ENCODE results near the gene LSM12. TPM values are rescaled to one million over a fixed set of nuclear protein-coding genes. Genes with fewer than 3 reads are reported as not detected.

The LSM12 gene
- total RNA-seq, 1 experiment from 2014 or later = 128 TPM

DNA sequence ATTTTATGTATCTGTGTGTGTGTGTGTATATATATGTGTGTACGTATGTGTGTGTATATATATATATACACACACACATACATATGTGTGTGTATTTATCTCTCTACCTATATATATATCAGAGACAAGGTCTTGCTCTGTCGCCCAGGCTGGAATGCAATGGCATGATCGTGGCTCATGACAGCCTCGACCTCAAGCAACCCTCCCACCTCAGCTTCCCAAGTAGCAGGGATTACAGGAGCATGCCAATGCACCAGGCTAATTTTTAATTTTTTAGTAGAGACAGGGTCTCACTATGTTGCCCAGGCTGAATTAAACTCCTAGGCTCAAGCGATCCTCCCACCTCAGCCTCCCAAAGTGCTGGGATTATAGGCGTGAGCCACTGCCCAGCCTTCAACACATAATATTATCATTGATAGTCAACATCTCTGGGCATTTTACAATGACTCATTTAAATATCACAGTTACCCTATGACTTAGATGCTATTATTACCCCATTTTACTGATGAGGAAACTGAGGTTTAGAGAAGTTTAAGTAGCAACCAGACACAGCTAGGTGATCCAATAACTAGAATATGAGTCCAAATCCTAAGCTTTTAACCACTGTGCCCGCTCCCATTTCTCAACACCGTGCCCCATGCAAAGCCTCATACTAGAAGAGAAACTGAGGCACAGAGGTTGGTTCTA is 28.4 kb upstream of the LSM12 start:
- no peak overlapping the region for H2BK20ac ChIP-seq (ENCODE audit: low read depth, low read length, poor library complexity, severe bottlenecking)
- H3K4me3 Mint-ChIP-seq = peak overlapping the region in 1 of 2 experiments; percentile 85
- H4K91ac ChIP-seq (ENCODE audit: insufficient read length, low read depth, low read length) = no peak overlapping the region

More for the DNA sequence above, 28.4 kb upstream of the LSM12 start:
- Histone ChIP-seq H3K4me1 (ENCODE audit: insufficient read depth, low read length) (no peaks in the 10 kb centered on the region; the same call in 1 of the 2 replicates), H3K79me2 (ENCODE audit: insufficient read depth, low read length) (no peaks in the 10 kb centered on the region), H3K27me3 (ENCODE audit: insufficient read depth, low read length) (no peaks in the 10 kb centered on the region), H2BK120ac (ENCODE audit: low read depth, low read length, poor library complexity, severe bottlenecking) (no peak overlapping the region), H3K4me2 (ENCODE audit: insufficient read depth, insufficient read length, low read length) (peak overlapping the region; percentile 60), H3K9me3 (ENCODE audit: control insufficient read depth, low read depth, low read length) (no peaks in the 10 kb centered on the region), H3K18ac (ENCODE audit: insufficient read length, low read depth, low read length) (peak overlapping the region; percentile 5), H2AK5ac (ENCODE audit: insufficient read length, low read length) (no peak overlapping the region), H3K79me1 (ENCODE audit: insufficient read depth, low read depth, low read length, poor library complexity, severe bottlenecking) (no peaks in the 10 kb centered on the region), H3K9ac (ENCODE audit: extremely low read depth, insufficient read length, low read length) (no peak overlapping the region), H2AFZ (ENCODE audit: low read length) (no peak overlapping the region), H3K23me2 (ENCODE audit: insufficient read length, low read depth, low read length, poor library complexity, severe bottlenecking) (peaks cover 7% of the 10 kb centered on the region), H4K20me1 (ENCODE audit: control insufficient read depth, insufficient read depth, insufficient read length) (no peaks in the 10 kb centered on the region), H2BK12ac (ENCODE audit: insufficient read length, low read depth, low read length) (no peak overlapping the region), H3K14ac (ENCODE audit: insufficient read depth, low read length) (peak overlapping the region; percentile 32; the same call in 1 of the 2 replicates), H2BK5ac (ENCODE audit: insufficient read length, low read length) (no peak overlapping the region), H2BK15ac (ENCODE audit: low read depth, low read length) (no peak overlapping the region), H4K8ac (replicated peaks; ENCODE audit: insufficient read length, low read depth, low read length) (no peak overlapping the region), H3K4ac (ENCODE audit: low read depth, low read length) (no peak overlapping the region; the same call in 1 of the 2 replicates), H3K27ac (ENCODE audit: insufficient read length, low read depth, low read length) (peak overlapping the region; percentile 5), H3T11ph (ENCODE audit: low read length) (no peak overlapping the region), H3K23ac (ENCODE audit: insufficient read length, low read depth, low read length) (no peak overlapping the region), H3K56ac (ENCODE audit: insufficient read length, low read depth, low read length) (no peak overlapping the region), H4K5ac (ENCODE audit: insufficient read length, low read depth, low read length) (no peak overlapping the region)
- H3K9me3 Mint-ChIP-seq = no peaks in the 10 kb centered on the region
- H3K27ac Mint-ChIP-seq = peak overlapping the region; percentile 40 to 100 (median 61); a peak in 5 of 7 replicates
- no peak for DNase-seq
- no CpG with 5 or more reads among the region's 8 CpGs for WGBS (ENCODE audit: extremely low coverage, insufficient read length, low lambda C conversion rate)
- TF ChIP-seq, protein P1, sequence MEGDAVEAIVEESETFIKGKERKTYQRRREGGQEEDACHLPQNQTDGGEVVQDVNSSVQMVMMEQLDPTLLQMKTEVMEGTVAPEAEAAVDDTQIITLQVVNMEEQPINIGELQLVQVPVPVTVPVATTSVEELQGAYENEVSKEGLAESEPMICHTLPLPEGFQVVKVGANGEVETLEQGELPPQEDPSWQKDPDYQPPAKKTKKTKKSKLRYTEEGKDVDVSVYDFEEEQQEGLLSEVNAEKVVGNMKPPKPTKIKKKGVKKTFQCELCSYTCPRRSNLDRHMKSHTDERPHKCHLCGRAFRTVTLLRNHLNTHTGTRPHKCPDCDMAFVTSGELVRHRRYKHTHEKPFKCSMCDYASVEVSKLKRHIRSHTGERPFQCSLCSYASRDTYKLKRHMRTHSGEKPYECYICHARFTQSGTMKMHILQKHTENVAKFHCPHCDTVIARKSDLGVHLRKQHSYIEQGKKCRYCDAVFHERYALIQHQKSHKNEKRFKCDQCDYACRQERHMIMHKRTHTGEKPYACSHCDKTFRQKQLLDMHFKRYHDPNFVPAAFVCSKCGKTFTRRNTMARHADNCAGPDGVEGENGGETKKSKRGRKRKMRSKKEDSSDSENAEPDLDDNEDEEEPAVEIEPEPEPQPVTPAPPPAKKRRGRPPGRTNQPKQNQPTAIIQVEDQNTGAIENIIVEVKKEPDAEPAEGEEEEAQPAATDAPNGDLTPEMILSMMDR (conservative IDR thresholded peaks at IDR 0.05) = no peak
- peaks cover 12 to 30% of the 10 kb centered on the region in 2 experiments for H3K4me1 Mint-ChIP-seq
- no peaks in the 10 kb centered on the region for H3K27me3 Mint-ChIP-seq (ENCODE audit: low read depth)
- H3K36me3 Mint-ChIP-seq (ENCODE audit: insufficient read depth in 1 of 3, low read depth in 3 of 3) = peaks cover 11 to 15% (median 12%) of the 10 kb centered on the region in 3 experiments; a peak in 6 of 7 replicates

Data from H9 (cell line).